Uterus (tissue), 2 donors: Measurements from ENCODE around the gene EFS.

Experiments used
- POLR2A ChIP-seq, 2 donors: fragments of 450-650 bp; IDR thresholded peaks; one replicate each; pipeline ENCODE4 v1.6.1; 2016; ENCODE audit warnings: antibody characterized with exemption in 2 of 2, mild to moderate bottlenecking in 1 of 2, moderate library complexity in 1 of 2
- TF ChIP-seq, protein P1 (sequence below), 4 experiments: fragments of 200-600 bp in 2 of 4; fragments of 450-650 bp in 2 of 4; sonication (generic) in 2 of 4; IDR thresholded peaks; one replicate each; pipeline ENCODE4 v1.5.1; 2016 to 2019; ENCODE audit warnings: antibody characterized with exemption in 4 of 4, mild to moderate bottlenecking in 2 of 4, moderate library complexity in 1 of 4

DNA sequence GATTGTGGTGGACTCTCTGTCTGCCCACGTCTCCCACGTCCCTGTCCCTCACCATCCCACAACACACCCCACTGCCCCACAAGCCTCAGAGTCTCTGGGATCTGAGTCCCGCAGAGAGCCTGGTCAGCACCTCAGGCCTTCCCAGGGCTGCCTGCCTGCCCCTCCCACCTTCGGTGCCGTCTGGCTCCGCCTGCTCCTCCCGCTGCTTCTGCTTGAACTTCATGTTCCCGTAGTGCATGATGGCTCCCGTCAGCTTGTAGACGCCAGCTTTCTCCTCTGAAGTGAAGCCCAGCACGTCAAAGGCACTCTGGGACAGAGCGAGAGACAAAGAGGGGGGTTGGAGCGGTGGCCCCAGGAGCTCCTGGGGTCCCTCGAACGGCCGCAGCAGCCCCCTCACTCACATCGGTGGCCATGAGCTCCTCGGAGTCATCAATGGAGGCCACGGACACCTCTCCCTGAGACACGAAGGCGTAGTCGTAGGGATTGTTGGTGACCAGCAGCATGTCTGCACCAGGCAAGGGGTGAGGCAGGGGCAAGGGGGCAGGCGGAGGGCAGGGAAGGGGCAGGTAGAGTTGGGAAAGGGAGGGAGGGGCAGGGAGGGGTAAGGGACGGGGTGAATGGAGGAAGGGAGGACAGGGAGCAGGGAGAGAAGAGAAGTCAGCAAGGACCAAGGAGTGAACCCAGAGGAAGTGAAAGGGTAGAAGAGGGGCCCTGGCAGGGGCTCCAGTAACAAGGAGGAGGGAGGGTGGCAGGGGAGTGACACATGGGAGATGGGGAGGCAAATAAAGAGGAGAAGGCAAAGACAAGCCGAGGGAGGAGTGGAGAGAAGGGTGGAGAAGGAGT lies 37.5 kb upstream of the EFS start:
- TF ChIP-seq POLR2A (IDR thresholded peaks at IDR 0.05): no peak
- TF ChIP-seq, protein P1, sequence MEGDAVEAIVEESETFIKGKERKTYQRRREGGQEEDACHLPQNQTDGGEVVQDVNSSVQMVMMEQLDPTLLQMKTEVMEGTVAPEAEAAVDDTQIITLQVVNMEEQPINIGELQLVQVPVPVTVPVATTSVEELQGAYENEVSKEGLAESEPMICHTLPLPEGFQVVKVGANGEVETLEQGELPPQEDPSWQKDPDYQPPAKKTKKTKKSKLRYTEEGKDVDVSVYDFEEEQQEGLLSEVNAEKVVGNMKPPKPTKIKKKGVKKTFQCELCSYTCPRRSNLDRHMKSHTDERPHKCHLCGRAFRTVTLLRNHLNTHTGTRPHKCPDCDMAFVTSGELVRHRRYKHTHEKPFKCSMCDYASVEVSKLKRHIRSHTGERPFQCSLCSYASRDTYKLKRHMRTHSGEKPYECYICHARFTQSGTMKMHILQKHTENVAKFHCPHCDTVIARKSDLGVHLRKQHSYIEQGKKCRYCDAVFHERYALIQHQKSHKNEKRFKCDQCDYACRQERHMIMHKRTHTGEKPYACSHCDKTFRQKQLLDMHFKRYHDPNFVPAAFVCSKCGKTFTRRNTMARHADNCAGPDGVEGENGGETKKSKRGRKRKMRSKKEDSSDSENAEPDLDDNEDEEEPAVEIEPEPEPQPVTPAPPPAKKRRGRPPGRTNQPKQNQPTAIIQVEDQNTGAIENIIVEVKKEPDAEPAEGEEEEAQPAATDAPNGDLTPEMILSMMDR (IDR thresholded peaks at IDR 0.05): no peak
